GM12801 (cell line): ENCODE results near the gene SEC22A.

Experiments
- CTCF ChIP-seq: IDR thresholded peaks from one replicate; pipeline ENCODE4 v1.5.1; 2011; ENCODE audit warnings: control low read depth; ENCODE audit not compliant: insufficient read length; ENCODE audit errors: extremely low read depth

The SEC22A gene

DNA sequence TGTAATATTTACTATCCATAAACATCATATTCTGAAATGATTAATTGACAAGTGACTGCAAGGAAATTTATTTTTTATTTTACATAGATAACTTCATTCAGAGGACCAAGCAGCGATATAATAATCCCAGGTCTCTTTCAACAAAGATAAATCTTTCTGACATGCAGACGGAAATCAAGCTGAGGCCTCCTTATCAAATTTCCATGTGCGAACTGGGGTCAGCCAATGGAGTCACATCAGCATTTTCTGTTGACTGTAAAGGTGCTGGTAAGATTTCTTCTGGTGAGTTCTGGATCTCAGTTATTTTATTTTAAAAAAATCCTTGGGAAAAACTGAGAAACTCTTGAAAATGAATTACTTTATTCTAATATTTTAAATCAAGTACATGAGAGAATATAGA lies 23.3 kb downstream of the SEC22A start:
- TF ChIP-seq CTCF, result no peak

DNA sequence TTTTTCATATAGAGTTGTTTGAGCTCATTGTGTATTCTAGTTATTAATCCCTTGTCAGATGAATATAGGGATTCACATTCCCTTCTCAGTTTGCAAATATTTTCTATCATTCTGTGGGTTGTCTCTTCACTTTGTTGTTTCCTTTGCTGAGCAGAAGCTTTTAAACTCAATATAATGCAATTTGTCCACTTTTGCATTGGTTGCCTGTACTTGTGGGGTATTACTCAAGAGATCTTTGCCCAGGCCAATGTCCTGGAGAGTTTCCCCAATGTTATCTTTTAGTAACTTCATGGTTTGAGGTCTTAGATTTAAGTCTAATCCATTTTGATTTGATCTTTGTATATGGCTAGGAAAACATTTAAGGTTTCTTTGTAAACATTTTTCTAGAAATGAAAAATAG lies 24.8 kb downstream of the SEC22A start:
- no peak for TF ChIP-seq CTCF

DNA sequence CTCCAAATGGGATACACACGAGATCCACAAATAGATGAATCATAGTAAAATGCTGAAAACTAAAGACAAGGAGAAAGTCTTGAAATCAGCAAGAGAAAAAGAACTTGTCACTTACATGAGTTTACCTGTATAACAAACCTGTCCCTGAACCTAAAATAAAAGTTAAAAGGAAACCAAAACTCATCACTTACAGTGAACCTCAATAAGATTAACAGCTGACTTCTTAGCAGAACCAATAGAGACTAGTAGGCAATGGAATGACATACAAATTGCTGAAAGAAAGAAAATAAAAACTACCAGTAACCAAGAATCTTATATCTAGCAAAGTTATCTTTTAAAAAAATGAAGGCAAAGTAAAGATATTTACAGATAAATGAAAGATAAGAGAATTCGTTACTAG lies 27.4 kb downstream of the SEC22A start:
- no peak for TF ChIP-seq CTCF

DNA sequence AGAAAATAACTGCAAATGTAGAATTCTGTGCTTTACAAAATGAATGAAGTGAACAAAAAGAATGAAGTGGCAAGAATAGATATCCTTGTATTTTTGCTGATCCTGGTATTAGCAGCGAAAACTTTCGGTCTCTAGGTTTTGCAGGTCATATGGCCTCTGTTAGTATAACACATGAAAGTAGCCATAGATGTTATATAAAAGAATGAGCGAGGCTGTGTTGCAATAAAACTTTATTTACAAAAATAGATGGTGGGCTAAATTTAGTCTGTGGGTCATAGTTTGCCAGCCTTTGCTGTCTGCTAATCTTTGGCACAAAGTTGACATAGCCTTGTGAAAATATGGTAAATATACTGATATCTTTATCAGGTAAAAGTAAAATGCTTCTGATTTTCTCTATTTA lies 35.2 kb downstream of the SEC22A start:
- TF ChIP-seq CTCF, result no peak

DNA sequence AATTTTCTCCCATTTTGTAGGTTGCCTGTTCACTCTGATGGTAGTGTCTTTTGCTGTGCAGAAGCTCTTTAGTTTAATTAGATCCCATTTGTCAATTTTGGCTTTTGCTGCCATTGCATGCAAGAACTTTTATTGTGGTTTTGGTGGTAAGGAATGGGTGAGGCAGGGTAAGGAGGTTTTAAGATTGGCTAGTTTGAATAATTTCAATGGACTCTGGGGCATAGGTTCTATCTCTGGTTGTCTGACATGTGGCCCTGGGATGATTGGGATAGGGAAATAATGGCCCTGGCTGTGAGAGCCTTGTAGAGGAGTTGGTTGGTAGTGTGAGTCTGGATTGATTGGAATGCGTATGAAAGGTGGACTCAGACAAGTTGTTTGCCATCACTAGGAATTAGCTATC lies 38.0 kb downstream of the SEC22A start:
- no peak for TF ChIP-seq CTCF

DNA sequence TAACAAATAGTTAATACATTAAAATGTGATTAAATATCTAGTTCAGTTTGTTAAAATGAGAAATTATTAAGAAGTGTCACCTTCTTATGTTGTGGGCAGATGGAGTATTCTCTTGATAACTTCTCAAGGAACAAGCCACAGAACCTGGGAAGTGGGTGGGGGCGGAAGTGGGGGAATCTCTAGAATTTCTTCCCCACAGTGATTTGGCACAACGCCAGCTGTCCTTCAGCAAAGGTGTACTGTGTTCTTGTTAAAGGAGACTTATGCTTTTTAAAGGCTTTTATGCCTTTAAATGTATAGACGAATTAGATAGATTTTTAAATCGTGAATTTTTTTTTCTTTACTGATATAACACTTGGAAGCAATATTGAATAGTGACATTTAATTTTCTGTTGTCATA lies 42.4 kb downstream of the SEC22A start:
- TF ChIP-seq CTCF, result no peak

DNA sequence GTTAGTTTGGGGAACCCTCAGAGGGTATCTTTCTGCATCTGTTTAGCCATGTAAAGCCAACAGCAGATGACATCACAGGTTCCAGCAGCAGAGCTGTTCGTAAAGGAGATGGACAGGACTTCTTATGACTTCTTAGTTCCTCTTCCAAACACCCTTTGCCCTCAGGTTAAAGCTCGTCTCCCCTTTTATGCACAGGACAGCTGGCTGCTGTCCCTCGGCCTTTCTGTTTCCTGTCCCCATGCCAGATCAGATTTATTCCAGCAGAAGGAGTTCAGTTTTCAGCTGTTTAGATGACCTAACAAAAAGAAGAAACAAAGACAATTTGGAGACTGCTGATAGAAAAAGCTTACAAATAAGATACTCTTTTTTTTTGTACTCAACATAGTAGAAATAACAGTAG lies 45.1 kb downstream of the SEC22A start:
- TF ChIP-seq CTCF, result no peak

- TF ChIP-seq CTCF, result no peak
These were observed 54.5 kb downstream of the SEC22A start for GRCh38 chr3:123256256-123256655.
